ENCODE measurements around the gene ADGRV1.
"Not testable (repeated sequence)": the region's sequence is repeated elsewhere in the genome, so short reads cannot be mapped to it uniquely, and the experiment has no call there.

ADGRV1 gene

DNA sequence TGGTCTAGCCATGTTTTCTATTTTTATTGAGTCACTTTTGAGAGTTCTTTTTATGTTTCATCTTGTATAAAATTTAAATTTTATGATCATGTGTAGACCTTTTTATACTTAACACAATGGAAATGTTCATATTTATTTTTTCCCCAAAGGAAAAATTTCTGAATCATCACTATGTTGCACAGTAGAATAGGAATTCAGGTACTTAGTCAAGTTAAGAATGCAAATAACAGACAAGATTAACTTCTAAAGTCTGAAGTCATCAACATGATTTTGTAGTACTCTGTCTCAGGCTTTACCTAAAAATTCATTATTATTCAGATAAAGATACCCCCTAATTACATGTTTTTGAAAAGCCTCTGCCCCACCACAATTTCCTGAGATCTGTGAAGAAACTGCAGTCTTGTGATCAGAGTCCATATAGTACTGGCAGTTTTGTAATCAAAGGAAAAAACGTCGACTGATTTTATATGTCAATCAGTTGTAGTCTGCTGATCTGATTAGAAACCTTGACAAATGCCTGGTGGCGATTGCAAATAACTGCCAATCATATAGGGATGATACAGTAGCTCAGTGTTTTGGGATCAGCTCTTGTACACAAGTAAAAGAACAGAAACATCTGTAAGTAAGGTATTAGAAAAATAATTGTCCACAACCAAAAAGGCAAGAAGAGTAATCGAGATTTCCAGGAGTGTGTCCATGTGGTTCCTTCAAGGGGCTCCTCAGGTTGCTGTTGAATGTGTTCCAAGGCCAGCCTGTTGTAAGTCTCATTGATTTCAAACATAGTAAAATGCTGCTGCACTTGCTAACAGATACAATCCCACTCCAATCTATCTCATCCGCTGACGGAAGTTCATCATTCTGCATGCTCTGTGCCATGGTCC, 472.2 kb downstream of the ADGRV1 start:
- no peak overlapping the region for H3K4me3 ChIP-seq (replicated peaks; ENCODE audit: low read depth, low read length)
- TF ChIP-seq, protein P1, sequence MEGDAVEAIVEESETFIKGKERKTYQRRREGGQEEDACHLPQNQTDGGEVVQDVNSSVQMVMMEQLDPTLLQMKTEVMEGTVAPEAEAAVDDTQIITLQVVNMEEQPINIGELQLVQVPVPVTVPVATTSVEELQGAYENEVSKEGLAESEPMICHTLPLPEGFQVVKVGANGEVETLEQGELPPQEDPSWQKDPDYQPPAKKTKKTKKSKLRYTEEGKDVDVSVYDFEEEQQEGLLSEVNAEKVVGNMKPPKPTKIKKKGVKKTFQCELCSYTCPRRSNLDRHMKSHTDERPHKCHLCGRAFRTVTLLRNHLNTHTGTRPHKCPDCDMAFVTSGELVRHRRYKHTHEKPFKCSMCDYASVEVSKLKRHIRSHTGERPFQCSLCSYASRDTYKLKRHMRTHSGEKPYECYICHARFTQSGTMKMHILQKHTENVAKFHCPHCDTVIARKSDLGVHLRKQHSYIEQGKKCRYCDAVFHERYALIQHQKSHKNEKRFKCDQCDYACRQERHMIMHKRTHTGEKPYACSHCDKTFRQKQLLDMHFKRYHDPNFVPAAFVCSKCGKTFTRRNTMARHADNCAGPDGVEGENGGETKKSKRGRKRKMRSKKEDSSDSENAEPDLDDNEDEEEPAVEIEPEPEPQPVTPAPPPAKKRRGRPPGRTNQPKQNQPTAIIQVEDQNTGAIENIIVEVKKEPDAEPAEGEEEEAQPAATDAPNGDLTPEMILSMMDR (IDR thresholded peaks at IDR 0.05; ENCODE audit: low read depth, low read length, missing control alignments), result no peak
- DNase-seq (ENCODE audit: extremely low read depth, low read depth), result no peak

DNA sequence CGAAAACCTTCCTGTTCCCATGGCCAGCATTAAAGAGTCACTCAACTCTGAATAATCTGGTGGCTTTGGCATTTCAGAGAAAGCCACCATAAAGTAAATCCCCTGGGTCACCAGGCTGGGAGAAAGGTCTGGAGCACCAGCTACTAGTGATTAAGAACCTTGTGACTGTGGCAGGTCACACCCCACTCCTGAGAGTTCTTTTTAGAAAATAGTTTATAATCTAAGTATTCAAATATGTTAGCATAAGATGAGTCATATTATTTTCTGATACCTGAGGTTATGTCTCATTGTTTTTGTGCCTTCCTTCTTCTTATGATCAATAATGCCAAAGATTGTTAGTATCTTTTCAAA, 472.8 kb downstream of the ADGRV1 start:
- DNase-seq (ENCODE audit: extremely low read depth, low read depth), result no peak
- H3K4me3 ChIP-seq (replicated peaks; ENCODE audit: low read depth, low read length), result no peak overlapping the region
- TF ChIP-seq, protein P1 (IDR thresholded peaks at IDR 0.05; ENCODE audit: low read depth, low read length, missing control alignments), result no peak

DNA sequence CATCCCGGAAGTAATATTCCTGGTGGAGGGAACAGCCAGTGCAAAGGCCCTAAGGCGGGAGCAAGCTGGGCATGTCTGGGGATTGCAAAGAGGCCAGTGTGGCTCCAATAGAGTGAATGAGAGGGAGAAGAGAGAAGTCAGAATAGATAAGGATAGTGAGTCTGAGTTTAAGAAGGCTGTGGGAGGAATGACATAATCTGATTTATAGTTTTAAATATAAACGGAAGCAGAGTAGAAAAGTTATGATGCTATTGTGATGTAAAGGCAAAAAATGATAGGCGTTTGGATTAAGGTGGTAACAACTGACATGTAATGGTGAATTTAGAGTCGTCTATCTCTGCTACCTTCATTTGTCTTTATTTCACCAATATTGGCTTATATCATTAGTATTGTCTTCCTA, 473.5 kb downstream of the ADGRV1 start:
- DNase-seq (ENCODE audit: extremely low read depth, low read depth), result no peak
- H3K4me3 ChIP-seq (replicated peaks; ENCODE audit: low read depth, low read length), result no peak overlapping the region
- TF ChIP-seq, protein P1 (IDR thresholded peaks at IDR 0.05; ENCODE audit: low read depth, low read length, missing control alignments), result no peak

DNA sequence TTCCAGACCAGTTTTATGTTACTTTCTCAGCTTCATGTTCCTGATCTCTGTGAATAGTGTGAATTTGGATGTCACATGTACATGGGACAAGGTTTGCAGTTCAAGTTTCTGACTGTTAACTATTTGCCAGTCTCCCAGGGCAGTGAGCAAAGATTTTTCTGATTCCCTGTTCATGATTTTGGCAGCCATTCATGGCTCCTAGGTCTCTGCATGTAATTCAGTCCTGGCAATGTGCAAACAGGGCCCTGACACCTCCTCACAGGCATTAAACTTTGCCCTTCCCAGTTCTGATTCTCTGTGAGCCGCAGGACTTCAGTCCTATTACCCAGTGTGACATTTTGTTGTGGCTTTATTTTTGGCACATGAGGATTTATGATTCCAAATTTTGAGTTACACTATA, 474.8 kb downstream of the ADGRV1 start:
- H3K4me3 ChIP-seq (replicated peaks; ENCODE audit: low read depth, low read length), result no peak overlapping the region
- DNase-seq (ENCODE audit: extremely low read depth, low read depth), result no peak
- TF ChIP-seq, protein P1 (IDR thresholded peaks at IDR 0.05; ENCODE audit: low read depth, low read length, missing control alignments), result no peak

DNA sequence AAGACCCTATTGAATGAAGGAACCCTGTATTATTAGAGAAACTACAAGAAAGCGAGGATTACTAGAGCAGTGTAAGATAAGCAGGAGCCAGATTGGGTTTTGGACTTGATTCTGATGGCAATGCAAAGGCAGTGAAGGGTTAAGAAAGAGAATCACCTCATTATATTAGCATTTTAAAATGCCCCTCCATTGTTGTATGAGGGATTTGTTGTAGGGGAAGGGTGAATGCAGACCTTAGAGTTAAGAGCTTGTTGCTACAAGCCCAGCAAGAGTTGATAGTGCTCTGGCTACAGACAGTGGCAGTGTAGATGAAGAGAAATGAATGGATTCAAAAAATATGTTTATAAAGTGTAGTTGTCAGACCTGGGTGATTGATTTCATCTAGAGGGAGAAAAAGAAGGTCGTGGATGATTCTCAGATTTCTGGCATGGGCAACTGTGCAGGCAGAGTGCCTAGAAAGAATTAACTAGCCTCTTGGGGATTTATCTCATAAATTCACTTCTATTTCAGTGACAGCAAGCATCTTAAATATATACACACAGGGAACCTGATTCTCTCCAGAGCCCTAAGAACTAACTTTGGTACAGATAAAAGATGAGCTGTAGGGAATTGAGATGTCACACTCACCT, 479.7 kb downstream of the ADGRV1 start:
- no peak overlapping the region for H3K4me3 ChIP-seq (replicated peaks; ENCODE audit: low read depth, low read length)
- no peak for DNase-seq (ENCODE audit: extremely low read depth, low read depth)
- TF ChIP-seq, protein P1 (IDR thresholded peaks at IDR 0.05; ENCODE audit: low read depth, low read length, missing control alignments), result no peak

DNA sequence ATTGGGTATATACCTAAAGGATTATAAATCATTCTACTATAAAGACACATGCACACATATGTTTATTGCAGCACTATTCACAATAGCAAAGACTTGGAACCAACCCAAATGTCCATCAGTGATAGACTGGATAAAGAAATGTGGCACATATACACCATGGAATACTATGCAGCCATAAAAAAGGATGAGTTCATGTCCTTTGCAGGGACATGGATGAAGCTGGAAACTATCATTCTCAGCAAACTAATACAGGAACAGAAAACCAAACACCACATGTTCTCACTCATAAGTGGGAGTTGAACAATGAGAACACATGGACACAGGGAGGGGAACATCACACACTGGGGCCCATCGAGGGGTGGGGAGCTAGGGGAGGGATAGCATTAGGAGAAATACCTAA, 482.5 kb downstream of the ADGRV1 start:
- H3K4me3 ChIP-seq (replicated peaks; ENCODE audit: low read depth, low read length), result not testable (repeated sequence)

DNA sequence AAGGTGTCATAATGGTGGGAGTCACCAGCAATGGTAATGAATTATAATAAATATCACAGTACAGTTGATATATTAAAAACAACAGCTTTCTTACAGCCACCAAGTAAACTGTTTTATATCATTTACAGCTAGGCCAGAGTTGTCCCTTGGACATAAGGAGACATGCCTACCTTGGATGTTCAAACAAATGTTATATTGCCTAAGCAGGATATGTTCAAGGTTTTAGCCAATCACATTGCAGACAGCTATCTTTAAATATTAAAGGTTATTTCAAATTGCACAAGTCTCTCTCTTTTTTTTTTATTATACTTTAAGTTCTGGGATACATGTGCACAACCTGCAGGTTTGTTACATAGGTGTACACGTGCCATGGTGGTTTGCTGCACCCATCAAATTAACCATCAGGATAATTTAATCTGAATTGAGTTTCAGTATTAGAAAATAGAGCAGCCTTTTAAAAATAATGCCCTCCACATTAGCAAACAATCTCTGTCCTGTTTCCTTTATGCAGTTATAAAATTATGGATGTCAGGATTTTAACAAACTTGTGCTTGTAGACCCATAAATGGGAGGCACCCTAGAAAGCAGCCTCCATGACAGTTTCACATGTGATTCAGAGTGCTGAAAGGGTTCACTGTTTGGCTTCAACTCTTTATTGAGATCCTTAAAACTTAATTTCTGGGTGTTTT, 483.8 kb downstream of the ADGRV1 start:
- DNase-seq (ENCODE audit: extremely low read depth, low read depth), result no peak
- TF ChIP-seq, protein P1 (IDR thresholded peaks at IDR 0.05; ENCODE audit: low read depth, low read length, missing control alignments), result no peak
- no peak overlapping the region for H3K4me3 ChIP-seq (replicated peaks; ENCODE audit: low read depth, low read length)

More for the DNA sequence above, 482.5 kb downstream of the ADGRV1 start:
- DNase-seq (ENCODE audit: extremely low read depth, low read depth), result not testable (repeated sequence)
